NCI-H128 (cell line): ENCODE results near the gene KCNC1.

Experiments used
- DNase-seq: peaks from one replicate; lab custom pipeline; 2025; ENCODE audit not compliant: unreplicated experiment; lab: John Stamatoyannopoulos, UW

Gene KCNC1

GRCh38 chr11:17736930-17737817 lies 2.6 kb downstream of the KCNC1 start:
- DNase-seq = no peak

- no peak for DNase-seq
Observed at GRCh38 chr11:17738151-17738973, 3.8 kb downstream of the KCNC1 start.

- DNase-seq = no peak
Observed at GRCh38 chr11:17739945-17740338, 5.4 kb downstream of the KCNC1 start.

- DNase-seq = no peak
Observed at GRCh38 chr11:17740649-17741235, 6.2 kb downstream of the KCNC1 start.

GRCh38 chr11:17741487-17741886 lies 6.9 kb downstream of the KCNC1 start:
- DNase-seq = no peak

GRCh38 chr11:17742019-17742418 lies 7.4 kb downstream of the KCNC1 start:
- DNase-seq = no peak

GRCh38 chr11:17743026-17743807 lies 8.6 kb downstream of the KCNC1 start:
- no peak for DNase-seq

GRCh38 chr11:17743808-17744119 lies 9.2 kb downstream of the KCNC1 start:
- DNase-seq = no peak

- no peak for DNase-seq
Observed at GRCh38 chr11:17744151-17744940, 9.8 kb downstream of the KCNC1 start.

- DNase-seq = no peak
Observed at GRCh38 chr11:17745023-17745772, 10.6 kb downstream of the KCNC1 start.

GRCh38 chr11:17746096-17746495 lies 11.5 kb downstream of the KCNC1 start:
- no peak for DNase-seq

GRCh38 chr11:17747131-17747955 lies 12.8 kb downstream of the KCNC1 start:
- no peak for DNase-seq

GRCh38 chr11:17748044-17748443 lies 13.5 kb downstream of the KCNC1 start:
- DNase-seq = no peak

GRCh38 chr11:17748761-17749721 lies 14.5 kb downstream of the KCNC1 start:
- DNase-seq = no peak

GRCh38 chr11:17750013-17750800 lies 15.6 kb downstream of the KCNC1 start:
- DNase-seq = no peak

- no peak for DNase-seq
Observed at GRCh38 chr11:17750801-17751165, 16.2 kb downstream of the KCNC1 start.

GRCh38 chr11:17751558-17751957 lies 17.0 kb downstream of the KCNC1 start:
- DNase-seq = no peak
